SK-N-SH (cell line): ENCODE measurements around the gene ABLIM2. TPM values are rescaled to one million over a fixed set of nuclear protein-coding genes. Genes with fewer than 3 reads are reported as not detected.

Experiments used
- CTCF ChIA-PET: fragments of 300-600, 350-600 bp; formaldehyde crosslinking; extraction: SDS; loops from one replicate; lab custom pipeline; 2021; lab: Yijun Ruan, JAX
- POLR2A ChIA-PET: fragments of 350-600 bp; sonication (Branson Sonifier 250); formaldehyde crosslinking; extraction: SDS; loops from one replicate; lab custom pipeline; 2020; ENCODE audit warnings: antibody characterized with exemption, inconsistent platforms; lab: Yijun Ruan, JAX
- DNase-seq: peaks from one replicate; pipeline ENCODE4 v3.0.0; 2012
- H2AFZ ChIP-seq: fragments of 200-600 bp; sonication (generic); 2 replicates; pipeline ENCODE4 v1.8.1; 2016; ENCODE audit warnings: antibody characterized with exemption, mild to moderate bottlenecking, low read depth
- H3F3A ChIP-seq: fragments of 200-600 bp; sonication (generic); replicated peaks from 2 replicates; pipeline ENCODE3; 2016; ENCODE audit warnings: antibody characterized with exemption, mild to moderate bottlenecking; ENCODE audit not compliant: insufficient read depth
- H3K27ac ChIP-seq, 2 experiments: fragments of 200-500 bp in 1 of 2; fragments of 200-600 bp in 1 of 2; sonication (Bioruptor generic) in 1 of 2; sonication (generic), shearing (Covaris generic) in 1 of 2; 2 replicates each; pipeline versions ENCODE4 v1.5.1 to v1.6.1; 2014 to 2016; ENCODE audit warnings: low read depth in 2 of 2, inconsistent platforms in 1 of 2, low read length in 1 of 2, mild to moderate bottlenecking in 1 of 2, mixed read lengths in 1 of 2
- H3K27me3 ChIP-seq: fragments of 200-600 bp; sonication (generic), shearing (Covaris generic); 2 replicates; pipeline ENCODE4 v1.6.1; 2016; ENCODE audit warnings: mixed run types; ENCODE audit not compliant: insufficient read depth
- H3K36me3 ChIP-seq, 2 experiments: fragments of 200-500 bp in 1 of 2; fragments of 200-600 bp in 1 of 2; sonication (Bioruptor generic) in 1 of 2; sonication (generic) in 1 of 2; replicated peaks in 1 of 2; 2 replicates each; pipeline versions ENCODE3 to v1.5.1; 2014 to 2016; ENCODE audit warnings: low read length in 1 of 2, mild to moderate bottlenecking in 1 of 2; ENCODE audit not compliant: insufficient read depth in 2 of 2, control insufficient read depth in 1 of 2
- H3K4me1 ChIP-seq, 2 experiments: fragments of 200-500 bp in 1 of 2; fragments of 200-600 bp in 1 of 2; sonication (Bioruptor generic) in 1 of 2; sonication (generic), shearing (Covaris generic) in 1 of 2; 2 replicates each; pipeline versions ENCODE4 v1.5.1 to v1.6.1; 2014 to 2016; ENCODE audit warnings: low read depth in 1 of 2, low read length in 1 of 2, mixed run types in 1 of 2; ENCODE audit not compliant: insufficient read depth in 2 of 2, control insufficient read depth in 1 of 2
- H3K4me2 ChIP-seq: fragments of 200-600 bp; sonication (generic), shearing (Covaris generic); 2 replicates; pipeline ENCODE4 v1.6.1; 2017; ENCODE audit warnings: mixed run types
- H3K4me3 ChIP-seq, 2 experiments: fragments of 200-500 bp in 1 of 2; fragments of 200-600 bp in 1 of 2; sonication (Bioruptor generic) in 1 of 2; sonication (generic), shearing (Covaris generic) in 1 of 2; 2 replicates each; pipeline versions ENCODE4 v1.5.1 to v1.8.1; 2014 to 2016; ENCODE audit warnings: low read depth in 2 of 2, inconsistent platforms in 1 of 2, low read length in 1 of 2, mild to moderate bottlenecking in 1 of 2, mixed read lengths in 1 of 2, moderate library complexity in 1 of 2
- H3K79me2 ChIP-seq: fragments of 200-600 bp; sonication (generic); 2 replicates; pipeline ENCODE4 v1.8.1; 2017; ENCODE audit warnings: mild to moderate bottlenecking; ENCODE audit not compliant: insufficient read depth
- H3K9ac ChIP-seq: fragments of 200-600 bp; sonication (generic); 2 replicates; pipeline ENCODE4 v1.6.1; 2017; ENCODE audit warnings: mixed run types
- H3K9me2 ChIP-seq: fragments of 200-600 bp; sonication (generic); 2 replicates; pipeline ENCODE4 v1.6.1; 2017; ENCODE audit warnings: mixed run types
- H3K9me3 ChIP-seq: fragments of 200-600 bp; sonication (generic); 2 replicates; pipeline ENCODE4 v1.6.1; 2017; ENCODE audit warnings: mixed run types, mild to moderate bottlenecking, moderate library complexity
- H4K20me1 ChIP-seq: fragments of 200-600 bp; sonication (generic); 2 replicates; pipeline ENCODE4 v1.6.1; 2017; ENCODE audit warnings: mild to moderate bottlenecking, mixed run types; ENCODE audit not compliant: insufficient read depth
- CHD2 ChIP-seq: fragments of 150-350 bp; IDR thresholded peaks from 2 replicates; pipeline ENCODE4 v1.6.1; 2018; ENCODE audit warnings: low read length; ENCODE audit not compliant: partially characterized antibody
- EP300 ChIP-seq, 2 experiments: IDR thresholded peaks; 2 replicates each; pipeline versions ENCODE4 v1.4.0 to v1.6.1; 2012; ENCODE audit warnings: borderline replicate concordance in 1 of 2, low read depth in 1 of 2, low read length in 1 of 2
- EZH2phosphoT487 ChIP-seq: fragments of 200-600 bp; sonication (generic); IDR thresholded peaks from 2 replicates; pipeline ENCODE4 v1.6.1; 2017; ENCODE audit warnings: low read depth, mixed run types, mild to moderate bottlenecking, antibody characterized with exemption, moderate library complexity, borderline replicate concordance
- FOSL2 ChIP-seq: IDR thresholded peaks from 2 replicates; pipeline ENCODE4 v1.4.0; 2012; ENCODE audit warnings: low read depth, mild to moderate bottlenecking, moderate library complexity, borderline replicate concordance
- FOXJ3 ChIP-seq: sonication (generic); formaldehyde crosslinking; IDR thresholded peaks from 2 replicates; pipeline ENCODE4 v1.5.1; 2020; ENCODE audit warnings: mild to moderate bottlenecking, missing genetic modification reagents
- MXI1 ChIP-seq: IDR thresholded peaks from 2 replicates; pipeline ENCODE4 v1.6.1; 2012; ENCODE audit warnings: mild to moderate bottlenecking, low read depth, low read length, improper control_type of control experiment
- POLR2AphosphoS5 ChIP-seq: IDR thresholded peaks from 2 replicates; pipeline ENCODE4 v1.6.1; 2012; ENCODE audit warnings: low read depth, low read length
- RCOR1 ChIP-seq: fragments of 150-350 bp; IDR thresholded peaks from 2 replicates; pipeline ENCODE4 v1.6.1; 2017; ENCODE audit warnings: antibody characterized with exemption, low read length
- RFX5 ChIP-seq: IDR thresholded peaks from 2 replicates; pipeline ENCODE4 v1.6.1; 2012; ENCODE audit warnings: mild to moderate bottlenecking, improper control_type of control experiment, low read length
- RXRA ChIP-seq: IDR thresholded peaks from 2 replicates; pipeline ENCODE4 v1.4.0; 2012; ENCODE audit warnings: low read depth, mild to moderate bottlenecking, borderline replicate concordance
- SMC3 ChIP-seq: IDR thresholded peaks from 2 replicates; pipeline ENCODE4 v1.6.1; 2012; ENCODE audit warnings: low read depth, low read length, improper control_type of control experiment
- TAF1 ChIP-seq: IDR thresholded peaks from 2 replicates; pipeline ENCODE4 v1.6.1; 2012; ENCODE audit warnings: low read depth, mild to moderate bottlenecking, low read length, moderate library complexity, borderline replicate concordance
- TCF12 ChIP-seq: IDR thresholded peaks from 2 replicates; pipeline ENCODE4 v1.4.0; 2012
- YY1 ChIP-seq: IDR thresholded peaks from 2 replicates; pipeline ENCODE4 v1.4.0; 2012; ENCODE audit warnings: low read depth, mild to moderate bottlenecking
- WGBS: methylation state at CpG from one replicate; pipeline ENCODE4 v1.1.6; 2017; ENCODE audit warnings: low lambda C conversion rate; 5-methylcytosine and 5-hydroxymethylcytosine counted together
- polyA plus RNA-seq, 3 experiments: library from polyadenylated mRNA; depleted of rRNA; stranded (reverse); fragments of >200 nt; gene quantifications; 2 replicates each; pipeline ENCODE4 v1.2.3, GENCODE V29; 2012
- TF ChIP-seq, protein P1 (sequence below): IDR thresholded peaks from 2 replicates; pipeline ENCODE4 v1.4.0; 2012; ENCODE audit warnings: low read depth, borderline replicate concordance
- TF ChIP-seq, protein P2 (sequence below): IDR thresholded peaks from 2 replicates; pipeline ENCODE4 v1.4.0; 2012; ENCODE audit warnings: low read depth, borderline replicate concordance
- TF ChIP-seq, protein P3 (sequence below): fragments of 150-350 bp; IDR thresholded peaks from 2 replicates; pipeline ENCODE4 v1.6.1; 2016; ENCODE audit warnings: mild to moderate bottlenecking, low read depth, low read length

Gene ABLIM2
- polyA plus RNA-seq, 1 of the 3 experiments (the other 2 are of a cell fraction), result 0.53 TPM

- TF ChIP-seq FOXJ3, result no peak
- no peak for TF ChIP-seq EZH2phosphoT487
- no peak for TF ChIP-seq RXRA
These were observed 186.6 kb downstream of the ABLIM2 start (continued) for GRCh38 chr4:7971881-7972500.

DNA sequence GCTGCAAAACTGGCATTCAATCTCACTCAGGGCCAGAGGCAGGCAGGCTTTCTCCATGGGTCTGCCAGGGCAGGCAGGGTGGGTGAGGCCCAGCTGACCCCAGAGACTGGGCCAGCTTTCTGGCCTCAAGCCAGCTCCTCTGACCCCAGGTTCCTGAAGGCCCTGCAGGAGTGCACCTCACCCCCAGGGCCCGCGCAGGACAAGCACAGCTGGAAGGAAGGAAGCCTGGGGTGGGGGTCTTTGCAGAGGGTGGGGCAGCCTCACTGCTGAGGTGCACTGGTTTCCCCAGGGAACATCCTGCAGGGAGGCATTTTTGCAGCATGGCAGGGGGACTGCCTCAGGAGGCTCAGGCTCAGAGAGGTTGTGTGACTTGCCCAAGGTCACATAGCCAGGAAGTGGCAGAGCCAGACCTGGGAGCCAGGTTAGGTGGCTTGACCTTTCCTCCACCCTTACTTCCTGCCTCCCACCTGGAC lies 187.4 kb downstream of the ABLIM2 start:
- no CpG with 5 or more reads among the region's 2 CpGs for WGBS
- H3K79me2 ChIP-seq, result peaks cover 10% of the 10 kb centered on the region; the same call in 1 of the 2 replicates
- POLR2A ChIA-PET, result no interaction called here
- no peaks in the 10 kb centered on the region for H3K9me2 ChIP-seq
- no peak overlapping the region; a peak in 1 of 4 replicates for H3K27ac ChIP-seq
- H3K9me3 ChIP-seq, result no peaks in the 10 kb centered on the region
- peak; percentile 39 for DNase-seq
- TF ChIP-seq SMC3 (no peak), EP300 (IDR thresholded peaks at IDR 0.05; ENCODE audit: borderline replicate concordance in 1 of 2, low read depth in 1 of 2, low read length in 1 of 2) (no peak)
- no peaks in the 10 kb centered on the region for H3K27me3 ChIP-seq
- H3K4me2 ChIP-seq, result peak overlapping the region; percentile 64; the same call in 1 of the 2 replicates
- H3F3A ChIP-seq, result peaks cover 21% of the 10 kb centered on the region
- H3K9ac ChIP-seq, result no peak overlapping the region
- CTCF ChIA-PET, result interaction anchor here (0.9 to 1.6 kb wide), 4 partner anchors 14 to 209 kb away, joined by 3 to 5 read pairs (median 4); no protein-coding TSS in a partner anchor
- H3K4me1 ChIP-seq, result peaks cover 24 to 31% of the 10 kb centered on the region in 2 experiments; a peak in 3 of 4 replicates
- H2AFZ ChIP-seq, result no peak overlapping the region
- H3K4me3 ChIP-seq, result no peak overlapping the region
- H4K20me1 ChIP-seq, result no peaks in the 10 kb centered on the region
- H3K36me3 ChIP-seq, result no peaks in the 10 kb centered on the region

DNA sequence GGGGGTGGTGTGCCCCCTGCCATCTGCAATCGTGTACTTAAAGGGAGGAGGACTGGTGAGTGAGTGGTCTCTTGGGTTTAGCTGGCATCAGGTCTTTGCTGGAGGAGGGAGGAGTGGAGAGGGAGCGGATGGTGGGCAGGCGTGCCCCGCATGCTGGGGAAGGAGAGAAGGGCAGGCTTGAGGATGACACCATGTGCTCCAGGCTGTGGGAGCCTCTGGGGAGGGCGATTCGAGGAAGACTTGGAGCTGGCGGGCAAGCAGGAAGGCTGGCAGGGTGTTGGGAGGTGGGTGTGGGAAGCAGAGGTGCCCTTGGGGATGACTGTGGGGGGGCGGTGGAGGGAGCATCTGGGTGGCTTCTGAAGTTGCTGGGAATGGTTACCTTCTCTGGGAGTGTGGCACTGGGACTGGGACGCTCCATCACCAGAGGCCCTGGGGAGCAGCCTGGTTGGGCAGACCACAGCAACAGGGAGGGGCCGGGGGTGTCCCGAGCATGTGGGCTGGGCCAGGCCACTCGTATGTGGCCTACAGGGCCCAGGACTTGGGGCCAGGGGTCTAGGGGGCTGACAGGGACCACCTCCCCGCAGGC lies 188.2 kb downstream of the ABLIM2 start:
- Histone ChIP-seq H3K4me2 (peak overlapping the region; percentile 64), H3K4me3 (no peak overlapping the region), H3K4me1 (peaks cover 24 to 31% of the 10 kb centered on the region in 2 experiments; a peak in 3 of 4 replicates), H3F3A (peaks cover 28% of the 10 kb centered on the region), H3K9me2 (no peaks in the 10 kb centered on the region), H3K9me3 (no peaks in the 10 kb centered on the region), H4K20me1 (no peaks in the 10 kb centered on the region), H3K27me3 (no peaks in the 10 kb centered on the region), H2AFZ (peak overlapping the region; percentile 74), H3K9ac (peak overlapping the region; percentile 46; the same call in 1 of the 2 replicates), H3K79me2 (peaks cover 10% of the 10 kb centered on the region; the same call in 1 of the 2 replicates), H3K27ac (peak overlapping the region; percentile 76 to 79), H3K36me3 (no peaks in the 10 kb centered on the region)
- ChIA-PET CTCF (interaction anchor here (0.6 to 1.6 kb wide), 5 partner anchors 17 to 209 kb away, joined by 3 to 5 read pairs (median 3); no protein-coding TSS in a partner anchor), POLR2A (no interaction called here)
- peak; percentile 42 for DNase-seq
- 85% methylated on average over 8 of the region's 13 CpGs for WGBS
- TF ChIP-seq EP300 (IDR thresholded peaks at IDR 0.05; ENCODE audit: borderline replicate concordance in 1 of 2, low read depth in 1 of 2, low read length in 1 of 2), result no peak
- TF ChIP-seq, protein P1, sequence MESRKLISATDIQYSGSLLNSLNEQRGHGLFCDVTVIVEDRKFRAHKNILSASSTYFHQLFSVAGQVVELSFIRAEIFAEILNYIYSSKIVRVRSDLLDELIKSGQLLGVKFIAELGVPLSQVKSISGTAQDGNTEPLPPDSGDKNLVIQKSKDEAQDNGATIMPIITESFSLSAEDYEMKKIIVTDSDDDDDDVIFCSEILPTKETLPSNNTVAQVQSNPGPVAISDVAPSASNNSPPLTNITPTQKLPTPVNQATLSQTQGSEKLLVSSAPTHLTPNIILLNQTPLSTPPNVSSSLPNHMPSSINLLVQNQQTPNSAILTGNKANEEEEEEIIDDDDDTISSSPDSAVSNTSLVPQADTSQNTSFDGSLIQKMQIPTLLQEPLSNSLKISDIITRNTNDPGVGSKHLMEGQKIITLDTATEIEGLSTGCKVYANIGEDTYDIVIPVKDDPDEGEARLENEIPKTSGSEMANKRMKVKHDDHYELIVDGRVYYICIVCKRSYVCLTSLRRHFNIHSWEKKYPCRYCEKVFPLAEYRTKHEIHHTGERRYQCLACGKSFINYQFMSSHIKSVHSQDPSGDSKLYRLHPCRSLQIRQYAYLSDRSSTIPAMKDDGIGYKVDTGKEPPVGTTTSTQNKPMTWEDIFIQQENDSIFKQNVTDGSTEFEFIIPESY, result no peak
- TF ChIP-seq MXI1, result no peak
- TF ChIP-seq, protein P2, sequence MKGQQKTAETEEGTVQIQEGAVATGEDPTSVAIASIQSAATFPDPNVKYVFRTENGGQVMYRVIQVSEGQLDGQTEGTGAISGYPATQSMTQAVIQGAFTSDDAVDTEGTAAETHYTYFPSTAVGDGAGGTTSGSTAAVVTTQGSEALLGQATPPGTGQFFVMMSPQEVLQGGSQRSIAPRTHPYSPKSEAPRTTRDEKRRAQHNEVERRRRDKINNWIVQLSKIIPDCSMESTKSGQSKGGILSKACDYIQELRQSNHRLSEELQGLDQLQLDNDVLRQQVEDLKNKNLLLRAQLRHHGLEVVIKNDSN, result no peak
- TF ChIP-seq RFX5, result no peak
- TF ChIP-seq FOSL2, result no peak
- TF ChIP-seq TAF1, result no peak
- TF ChIP-seq YY1, result no peak
- TF ChIP-seq TCF12, result no peak
- no peak for TF ChIP-seq RCOR1
- TF ChIP-seq, protein P3, sequence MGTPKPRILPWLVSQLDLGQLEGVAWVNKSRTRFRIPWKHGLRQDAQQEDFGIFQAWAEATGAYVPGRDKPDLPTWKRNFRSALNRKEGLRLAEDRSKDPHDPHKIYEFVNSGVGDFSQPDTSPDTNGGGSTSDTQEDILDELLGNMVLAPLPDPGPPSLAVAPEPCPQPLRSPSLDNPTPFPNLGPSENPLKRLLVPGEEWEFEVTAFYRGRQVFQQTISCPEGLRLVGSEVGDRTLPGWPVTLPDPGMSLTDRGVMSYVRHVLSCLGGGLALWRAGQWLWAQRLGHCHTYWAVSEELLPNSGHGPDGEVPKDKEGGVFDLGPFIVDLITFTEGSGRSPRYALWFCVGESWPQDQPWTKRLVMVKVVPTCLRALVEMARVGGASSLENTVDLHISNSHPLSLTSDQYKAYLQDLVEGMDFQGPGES, result no peak
- TF ChIP-seq CHD2, result no peak
- no peak for TF ChIP-seq POLR2AphosphoS5
- no peak for TF ChIP-seq FOXJ3
